H1 (cell line): ENCODE results near the gene ACOT7. TPM values are rescaled to one million over a fixed set of nuclear protein-coding genes. Genes with fewer than 3 reads are reported as not detected.

Experiments used
- CTCF ChIA-PET: fragments of 300-600 bp; sonication (Branson Sonifier 250); formaldehyde crosslinking; loops from one replicate; lab custom pipeline; 2021; ENCODE audit not compliant: partially characterized antibody; lab: Charles Lee
- POLR2A ChIA-PET: fragments of 300-600 bp; sonication (Branson Sonifier 250); formaldehyde crosslinking; loops from one replicate; lab custom pipeline; 2021; ENCODE audit warnings: inconsistent platforms; ENCODE audit not compliant: partially characterized antibody; lab: Charles Lee
- DNase-seq, 2 experiments: peaks; one replicate each; pipeline versions ENCODE4 v3.0.0 to v3.0.0-alpha.2; 2010 to 2022; ENCODE audit warnings: low spot score in 2 of 2, low read depth in 1 of 2, mixed read lengths in 1 of 2
- FAIRE-seq: peaks from 2 replicates; lab custom pipeline; 2011; peaks lifted over from hg19 to GRCh38; lab: Jason Lieb, UNC
- H2AFZ ChIP-seq: 2 replicates; pipeline ENCODE4 v1.8.1; 2012; ENCODE audit warnings: low read length, inconsistent platforms
- H2AK5ac ChIP-seq: 2 replicates; pipeline ENCODE4 v1.6.1; 2013; ENCODE audit warnings: low read depth, low read length
- H2BK120ac ChIP-seq: replicated peaks from 2 replicates; pipeline ENCODE3; 2013; ENCODE audit warnings: low read depth, low read length, inconsistent platforms
- H2BK12ac ChIP-seq: 2 replicates; pipeline ENCODE4 v1.6.1; 2013; ENCODE audit warnings: low read depth, low read length
- H2BK15ac ChIP-seq: 2 replicates; pipeline ENCODE4 v1.6.1; 2013; ENCODE audit warnings: low read length
- H2BK20ac ChIP-seq: 2 replicates; pipeline ENCODE4 v1.6.1; 2013; ENCODE audit warnings: low read length
- H2BK5ac ChIP-seq: 2 replicates; pipeline ENCODE4 v1.6.1; 2013; ENCODE audit warnings: low read depth, low read length
- H3K14ac ChIP-seq: 2 replicates; pipeline ENCODE4 v1.6.1; 2013; ENCODE audit warnings: inconsistent platforms; ENCODE audit not compliant: insufficient read length
- H3K18ac ChIP-seq: 2 replicates; pipeline ENCODE4 v1.6.1; 2013; ENCODE audit warnings: low read length; ENCODE audit errors: extremely low read depth
- H3K23ac ChIP-seq: 2 replicates; pipeline ENCODE4 v1.6.1; 2013; ENCODE audit warnings: inconsistent platforms; ENCODE audit not compliant: insufficient read length
- H3K23me2 ChIP-seq: 2 replicates; pipeline ENCODE4 v1.6.1; 2013; ENCODE audit warnings: low read depth, low read length
- H3K27ac ChIP-seq: 2 replicates; pipeline ENCODE4 v1.6.1; 2011; ENCODE audit warnings: low read depth, low read length, inconsistent platforms
- H3K27me3 ChIP-seq, 4 experiments: replicated peaks in 1 of 4; 1 replicate in 1 of 4; 2 replicates in 3 of 4; pipeline versions ENCODE4 v1.6.1 to v1.8.1; 2011 to 2013; ENCODE audit warnings: low read length in 3 of 4, mild to moderate bottlenecking in 3 of 4, inconsistent platforms in 2 of 4, mixed read lengths in 2 of 4, moderate library complexity in 1 of 4; ENCODE audit not compliant: control insufficient read depth in 3 of 4, insufficient read depth in 3 of 4; ENCODE audit errors: extremely low read depth in 1 of 4
- H3K36me3 ChIP-seq, 4 experiments: 2 replicates each; pipeline versions ENCODE4 v1.6.1 to v1.8.1; 2011 to 2013; ENCODE audit warnings: mild to moderate bottlenecking in 4 of 4, low read length in 3 of 4, moderate library complexity in 2 of 4, control low read depth in 1 of 4, inconsistent platforms in 1 of 4; ENCODE audit not compliant: insufficient read depth in 4 of 4, control insufficient read depth in 2 of 4
- H3K4ac ChIP-seq: replicated peaks from 2 replicates; pipeline ENCODE3; 2013; ENCODE audit warnings: low read length, low read depth, mixed read lengths, inconsistent platforms; ENCODE audit not compliant: insufficient read length
- H3K4me1 ChIP-seq, 4 experiments: replicated peaks in 1 of 4; 1 replicate in 1 of 4; 2 replicates in 3 of 4; pipeline versions ENCODE4 v1.6.1 to v1.8.1; 2011 to 2013; ENCODE audit warnings: low read length in 3 of 4, inconsistent platforms in 2 of 4, mixed read lengths in 1 of 4; ENCODE audit not compliant: insufficient read depth in 4 of 4, control insufficient read depth in 3 of 4
- H3K4me2 ChIP-seq, 2 experiments: 2 replicates each; pipeline versions ENCODE4 v1.6.1 to v1.8.1; 2011 to 2013; ENCODE audit warnings: low read depth in 2 of 2, low read length in 2 of 2, control low read depth in 1 of 2, inconsistent platforms in 1 of 2, mild to moderate bottlenecking in 1 of 2; ENCODE audit not compliant: insufficient read depth in 1 of 2
- H3K4me3 ChIP-seq, 4 experiments: fragments of 200-600, 300-600 bp in 1 of 4; sonication (generic), shearing (Covaris generic), sonication (Bioruptor Twin) in 1 of 4; 2 replicates each; pipeline versions ENCODE4 v1.5.1 to v1.8.1; 2011 to 2016; ENCODE audit warnings: low read length in 4 of 4, low read depth in 3 of 4, control low read depth in 2 of 4, inconsistent platforms in 2 of 4, mild to moderate bottlenecking in 2 of 4, mixed read lengths in 1 of 4, moderate library complexity in 1 of 4; ENCODE audit not compliant: insufficient read depth in 2 of 4; ENCODE audit errors: extremely low read depth in 1 of 4
- H3K56ac ChIP-seq: replicated peaks from 2 replicates; pipeline ENCODE3; 2013; ENCODE audit warnings: low read depth, mild to moderate bottlenecking, mixed read lengths, low read length, inconsistent platforms; ENCODE audit not compliant: insufficient read length
- H3K79me1 ChIP-seq: 2 replicates; pipeline ENCODE4 v1.6.1; 2013; ENCODE audit warnings: low read depth, low read length, control low read depth
- H3K79me2 ChIP-seq, 2 experiments: 2 replicates each; pipeline versions ENCODE4 v1.6.1 to v1.8.1; 2012 to 2013; ENCODE audit warnings: low read length in 2 of 2, mild to moderate bottlenecking in 2 of 2, inconsistent platforms in 1 of 2; ENCODE audit not compliant: insufficient read depth in 2 of 2, control insufficient read depth in 1 of 2
- H3K9ac ChIP-seq, 4 experiments: replicated peaks in 1 of 4; 1 replicate in 1 of 4; 2 replicates in 3 of 4; pipeline versions ENCODE4 v1.6.1 to v1.8.1; 2011 to 2013; ENCODE audit warnings: low read depth in 3 of 4, low read length in 3 of 4, control low read depth in 2 of 4, mild to moderate bottlenecking in 2 of 4, moderate library complexity in 2 of 4, inconsistent platforms in 1 of 4; ENCODE audit errors: extremely low read depth in 1 of 4
- H3K9me3 ChIP-seq, 2 experiments: 2 replicates each; pipeline versions ENCODE4 v1.6.1 to v1.8.1; 2012 to 2013; ENCODE audit warnings: mild to moderate bottlenecking in 2 of 2, moderate library complexity in 2 of 2, control low read depth in 1 of 2, inconsistent platforms in 1 of 2, low read depth in 1 of 2, low read length in 1 of 2, mixed read lengths in 1 of 2; ENCODE audit not compliant: insufficient read depth in 2 of 2
- H4K20me1 ChIP-seq, 2 experiments: replicated peaks in 1 of 2; 2 replicates each; pipeline versions ENCODE3 to v1.8.1; 2011 to 2013; ENCODE audit warnings: inconsistent platforms in 2 of 2, low read length in 2 of 2, mild to moderate bottlenecking in 1 of 2; ENCODE audit not compliant: insufficient read depth in 2 of 2, control insufficient read depth in 1 of 2
- H4K5ac ChIP-seq: 2 replicates; pipeline ENCODE4 v1.6.1; 2013; ENCODE audit warnings: low read length, low read depth, mixed read lengths, inconsistent platforms; ENCODE audit not compliant: insufficient read length
- H4K8ac ChIP-seq: 2 replicates; pipeline ENCODE4 v1.8.0; 2013; ENCODE audit warnings: mild to moderate bottlenecking, moderate library complexity, low read length, inconsistent platforms; ENCODE audit not compliant: insufficient read depth; ENCODE audit errors: extremely low read depth
- H4K91ac ChIP-seq: replicated peaks from 2 replicates; pipeline ENCODE3; 2013; ENCODE audit warnings: low read length, mixed read lengths, inconsistent platforms; ENCODE audit not compliant: insufficient read length
- CHD1 ChIP-seq: IDR thresholded peaks from 2 replicates; pipeline ENCODE4 v1.6.1; 2012; ENCODE audit warnings: low read depth, low read length, improper control_type of control experiment
- EP300 ChIP-seq, 2 experiments: IDR thresholded peaks; 1 replicate in 1 of 2; 2 replicates in 1 of 2; pipeline ENCODE4 v1.6.1; 2011 to 2012; ENCODE audit warnings: low read depth in 2 of 2, low read length in 2 of 2, mild to moderate bottlenecking in 2 of 2, borderline replicate concordance in 1 of 2, inconsistent platforms in 1 of 2, moderate library complexity in 1 of 2
- GABPA ChIP-seq: IDR thresholded peaks from 2 replicates; pipeline ENCODE4 v1.6.1; 2011; ENCODE audit warnings: mild to moderate bottlenecking, low read length, moderate library complexity, borderline replicate concordance; ENCODE audit not compliant: insufficient read depth
- HDAC2 ChIP-seq, 2 experiments: fragments of 300-600 bp in 1 of 2; sonication (generic) in 1 of 2; IDR thresholded peaks; 2 replicates each; pipeline ENCODE4 v1.6.1; 2011 to 2012; ENCODE audit warnings: low read depth in 2 of 2, low read length in 2 of 2, mild to moderate bottlenecking in 2 of 2, moderate library complexity in 2 of 2, borderline replicate concordance in 1 of 2, inconsistent platforms in 1 of 2
- KDM4A ChIP-seq: IDR thresholded peaks from one replicate; pipeline ENCODE4 v1.7.1; 2012; ENCODE audit warnings: low read depth, mild to moderate bottlenecking, moderate library complexity, low read length, inconsistent platforms; ENCODE audit not compliant: severe bottlenecking
- MAX ChIP-seq: IDR thresholded peaks from 2 replicates; pipeline ENCODE4 v1.6.1; 2012; ENCODE audit warnings: inconsistent platforms
- SIN3A ChIP-seq, 2 experiments: IDR thresholded peaks in 1 of 2; conservative IDR thresholded peaks in 1 of 2; 2 replicates each; pipeline ENCODE4 v1.6.1; 2011 to 2012; ENCODE audit warnings: low read length in 2 of 2, improper control_type of control experiment in 1 of 2, low read depth in 1 of 2, mild to moderate bottlenecking in 1 of 2
- SUZ12 ChIP-seq: fragments of 200-600 bp; sonication (generic); IDR thresholded peaks from 2 replicates; pipeline ENCODE4 v1.6.1; 2012; ENCODE audit warnings: mild to moderate bottlenecking, inconsistent platforms, low read length, moderate library complexity, mixed read lengths
- WGBS, 2 experiments: shearing (Covaris generic) in 1 of 2; methylation state at CpG; one replicate each; pipeline versions ENCODE4 v1.1.6 to v1.1.7; 2013 to 2015; ENCODE audit warnings: low lambda C conversion rate in 2 of 2, mixed read lengths in 2 of 2, inconsistent platforms in 1 of 2, low coverage in 1 of 2, missing lambda C conversion rate in 1 of 2; ENCODE audit not compliant: insufficient replicate concordance in 2 of 2, insufficient coverage in 1 of 2, insufficient read length in 1 of 2; ENCODE audit errors: extremely low coverage in 1 of 2, missing lambda C conversion rate in 1 of 2; 5-methylcytosine and 5-hydroxymethylcytosine counted together
- polyA plus RNA-seq, 7 experiments: library from polyadenylated mRNA; depleted of rRNA in 3 of 7; stranded (reverse) in 5 of 7; unstranded in 2 of 7; fragments of >200 nt in 5 of 7; fragments of 200-250 nt in 2 of 7; gene quantifications; 1 replicate in 5 of 7; 2 replicates in 1 of 7; 4 replicates in 1 of 7; pipeline versions ENCODE4 v1.2.1 to v1.2.3, GENCODE V29; 2011 to 2013; ENCODE audit warnings: missing spikeins in 2 of 7, mixed read lengths in 2 of 7
- total RNA-seq: library from RNA; stranded (reverse); fragmentation: NEBNext Ultra II Directional; extraction: Animal tissue kit (Norgen Biotek cat#: 25700); gene quantifications from 2 replicates; pipeline ENCODE4 v1.2.1, GENCODE V29; 2021
- TF ChIP-seq, protein P1 (sequence below): IDR thresholded peaks from 2 replicates; pipeline ENCODE4 v1.6.1; 2012; ENCODE audit warnings: inconsistent platforms

The ACOT7 gene
- total and polyA plus RNA-seq, 2 of the 8 experiments (the other 6 are each of a cell fraction or from before 2014, with no cell fraction given): 151 to 214 TPM

DNA sequence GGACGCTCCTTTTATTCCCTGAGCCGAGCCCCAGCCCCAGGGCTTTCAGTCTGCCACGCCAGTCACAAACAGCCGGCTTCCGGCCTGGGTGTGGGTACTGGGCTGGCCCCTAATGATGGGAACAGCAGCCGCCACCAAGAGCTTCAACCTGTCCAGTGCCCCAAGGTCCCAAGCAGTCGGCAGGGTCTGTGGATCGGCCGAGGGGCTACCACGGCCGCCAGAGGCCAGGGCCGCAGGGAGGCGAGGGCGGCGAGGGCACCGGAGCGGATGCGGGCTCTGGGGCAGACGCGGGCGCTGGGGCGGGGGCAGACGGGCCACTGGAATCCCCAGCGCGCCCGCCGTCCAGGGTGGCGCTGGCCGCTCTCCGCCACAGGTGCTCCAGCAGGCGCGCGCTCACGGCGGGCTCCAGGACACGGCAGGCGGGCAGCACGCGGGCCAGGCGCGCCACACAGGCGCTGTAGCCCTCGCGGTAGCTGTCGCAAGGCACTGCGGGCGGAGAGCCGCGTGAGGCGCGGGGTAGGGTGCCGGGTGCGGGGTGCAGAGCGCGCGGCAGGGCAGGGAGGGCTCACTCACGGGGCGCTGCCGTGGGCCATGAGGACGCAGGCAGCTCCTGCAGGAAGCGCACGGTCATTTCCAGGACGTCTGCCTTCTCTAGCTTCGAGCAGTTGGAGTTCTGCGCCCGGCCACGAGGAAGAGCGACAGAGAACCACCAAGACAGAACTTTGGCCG lies 25.3 kb upstream of the ACOT7 start:
- H2BK5ac ChIP-seq: no peak overlapping the region
- peaks cover 0 to 8% (median 0%) of the 10 kb centered on the region in 4 experiments; a peak in 1 of 8 replicates for H3K36me3 ChIP-seq
- no peak for FAIRE-seq
- no peak overlapping the region for H3K23ac ChIP-seq
- H3K18ac ChIP-seq: no peak overlapping the region
- H2BK15ac ChIP-seq: peak overlapping the region; percentile 46; the same call in 1 of the 2 replicates
- POLR2A ChIA-PET: interaction anchor here (1.0 to 2.5 kb wide), 5 partner anchors 25 to 163 kb away, joined by 3 to 8 read pairs (median 4); partner anchors contain the start of gene ACOT7
- 37% methylated on average over 25 of the region's 69 CpGs; no CpG with 5 or more reads in 1 of the 2 experiments for WGBS, 2 experiments
- no peaks in the 10 kb centered on the region for H3K79me1 ChIP-seq
- CTCF ChIA-PET: interaction anchor here (1.0 to 58.4 kb wide), 7 partner anchors 13 to 212 kb away, joined by 3 to 1769 read pairs (median 17); partner anchors contain the start of gene RNF207
- H3K4me2 ChIP-seq: peak overlapping the region; percentile 72 to 86
- H4K5ac ChIP-seq: no peak overlapping the region
- H4K8ac ChIP-seq: no peak overlapping the region
- no peak overlapping the region; the same call in 1 of the 2 replicates for H2AFZ ChIP-seq
- DNase-seq: no peak
- H3K23me2 ChIP-seq: peaks cover 13% of the 10 kb centered on the region; the same call in 1 of the 2 replicates
- peaks cover 0 to 9% of the 10 kb centered on the region in 2 experiments for H4K20me1 ChIP-seq
- H2BK12ac ChIP-seq: 0 out of 2 replicates have a peak overlapping the region, but pooled peaks have one; percentile 71
- H2BK20ac ChIP-seq: no peak overlapping the region
- H3K4ac ChIP-seq: no peak overlapping the region
- H2AK5ac ChIP-seq: no peak overlapping the region
- H3K9ac ChIP-seq: no peak overlapping the region
- no peak overlapping the region for H4K91ac ChIP-seq
- no peak overlapping the region for H3K56ac ChIP-seq
- no peaks in the 10 kb centered on the region for H3K9me3 ChIP-seq
- H3K4me3 ChIP-seq: peak overlapping the region; percentile 7 to 60 (median 24); a peak in 4 of 8 replicates
- H3K27me3 ChIP-seq: peaks cover 60 to 91% (median 85%) of the 10 kb centered on the region in 4 experiments
- no peak overlapping the region for H3K27ac ChIP-seq
- peaks cover 6 to 26% (median 12%) of the 10 kb centered on the region in 4 experiments for H3K4me1 ChIP-seq
- no peak overlapping the region for H2BK120ac ChIP-seq
- H3K14ac ChIP-seq: no peak overlapping the region
- H3K79me2 ChIP-seq: no peaks in the 10 kb centered on the region
- TF ChIP-seq SIN3A (conservative IDR thresholded peaks at IDR 0.05 in 1 of 2, IDR thresholded peaks at IDR 0.05 in 1 of 2; ENCODE audit: low read depth in 1 of 2, low read length in 2 of 2) (no peak), SUZ12 (peak; percentile 91), HDAC2 (IDR thresholded peaks at IDR 0.05; ENCODE audit: borderline replicate concordance in 1 of 2, low read depth in 2 of 2, low read length in 2 of 2) (no peak), CHD1 (no peak), MAX (peak; percentile 73), GABPA (0 out of 2 replicates have a peak, but pooled peaks have one; percentile 11), KDM4A (peak; percentile 18), EP300 (IDR thresholded peaks at IDR 0.05; ENCODE audit: borderline replicate concordance in 1 of 2, low read depth in 2 of 2, low read length in 2 of 2) (no peak)
- TF ChIP-seq, protein P1, sequence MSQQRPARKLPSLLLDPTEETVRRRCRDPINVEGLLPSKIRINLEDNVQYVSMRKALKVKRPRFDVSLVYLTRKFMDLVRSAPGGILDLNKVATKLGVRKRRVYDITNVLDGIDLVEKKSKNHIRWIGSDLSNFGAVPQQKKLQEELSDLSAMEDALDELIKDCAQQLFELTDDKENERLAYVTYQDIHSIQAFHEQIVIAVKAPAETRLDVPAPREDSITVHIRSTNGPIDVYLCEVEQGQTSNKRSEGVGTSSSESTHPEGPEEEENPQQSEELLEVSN: peak; percentile 76
